Heart left ventricle (tissue), 16 donors: Measurements from ENCODE around the gene MRPL36. TPM values are rescaled to one million over a fixed set of nuclear protein-coding genes. Genes with fewer than 3 reads are reported as not detected.

Experiments
- ATAC-seq, 4 donors: fragments of 200-7000 bp; cut with Tn5 transposase; one replicate each; pipeline ENCODE4 v1.9.1; 2020 to 2022; ENCODE audit warnings: moderate library complexity in 4 of 4, mild to moderate bottlenecking in 3 of 4, moderate number of reproducible peaks in 1 of 4
- DNase-seq, 5 donors: peaks; one replicate each; pipeline ENCODE4 v3.0.0-alpha.2; 2020
- H3K27ac ChIP-seq, 12 donors: fragments of 200-600 bp; sonication (generic) in 4 of 12; one replicate each; pipeline versions ENCODE4 v1.5.0 to v1.8.0; 2016 to 2022; ENCODE audit warnings: mild to moderate bottlenecking in 2 of 12
- H3K27me3 ChIP-seq, 9 donors: fragments of 200-600 bp; sonication (generic) in 2 of 9; one replicate each; pipeline versions ENCODE4 v1.5.1 to v1.8.0; 2016 to 2022; ENCODE audit warnings: mild to moderate bottlenecking in 3 of 9
- H3K36me3 ChIP-seq, 9 donors: fragments of 200-600 bp; sonication (generic) in 2 of 9; one replicate each; pipeline versions ENCODE4 v1.5.0 to v1.8.0; 2018 to 2022; ENCODE audit warnings: mild to moderate bottlenecking in 2 of 9
- H3K4me1 ChIP-seq, 12 donors: fragments of 200-600 bp; sonication (generic) in 4 of 12; one replicate each; pipeline versions ENCODE4 v1.5.0 to v1.8.0; 2016 to 2022; ENCODE audit warnings: mild to moderate bottlenecking in 3 of 12
- H3K4me3 ChIP-seq, 12 donors: fragments of 200-600 bp; sonication (generic) in 4 of 12; one replicate each; pipeline versions ENCODE4 v1.5.0 to v1.8.0; 2017 to 2022; ENCODE audit warnings: mild to moderate bottlenecking in 9 of 12, moderate library complexity in 4 of 12
- H3K9me3 ChIP-seq, 12 donors: fragments of 200-600 bp; sonication (generic) in 4 of 12; one replicate each; pipeline versions ENCODE4 v1.5.0 to v1.8.0; 2016 to 2022; ENCODE audit warnings: mild to moderate bottlenecking in 1 of 12
- CTCF ChIP-seq, 12 donors: fragments of 200-600 bp; sonication (generic) in 4 of 12; IDR thresholded peaks; one replicate each; pipeline versions ENCODE4 v1.5.0 to v1.8.0; 2018 to 2022; ENCODE audit warnings: antibody characterized with exemption in 12 of 12, mild to moderate bottlenecking in 5 of 12
- POLR2A ChIP-seq, 2 donors: fragments of 450-650 bp; IDR thresholded peaks; one replicate each; pipeline ENCODE4 v1.6.1; 2017; ENCODE audit warnings: antibody characterized with exemption in 2 of 2, mild to moderate bottlenecking in 2 of 2, moderate library complexity in 2 of 2
- WGBS, 4 donors: extraction: QIAGEN DNeasy Blood & Tissue Kit in 2 of 4; methylation state at CpG; one replicate each; pipeline versions ENCODE4 v1.1.5 to v1.1.7; 2013 to 2018; 5-methylcytosine and 5-hydroxymethylcytosine counted together
- intact Hi-C, 10 donors: fragments of 100-400 bp; cut with DNase I; formaldehyde crosslinking; loops; one replicate each; pipeline versions ENCODE4 v1.11.1 to v1.14.2; 2022
- long read RNA-seq, 3 donors: library from polyadenylated mRNA; unstranded; transcript quantifications; one replicate each; pipeline ENCODE4 v2.0.0, GENCODE V29; 2020 to 2021
- polyA plus RNA-seq, 2 donors: library from polyadenylated mRNA; stranded (reverse); fragments of 200-250 nt; gene quantifications; one replicate each; pipeline ENCODE4 v1.2.3, GENCODE V29; 2013
- total RNA-seq, 9 donors: library from RNA; depleted of rRNA in 2 of 9; stranded (reverse); fragments of >200 nt in 2 of 9; fragmentation: NEBNext Ultra II Directional in 3 of 9; extraction: Animal tissue kit (Norgen Biotek cat#: 25700) in 3 of 9; gene quantifications; one replicate each; pipeline versions ENCODE4 v1.1.0 to v1.2.4, GENCODE V29; 2016 to 2023
- donor health status: ischemic (EF 13 %, LVEDD 7.1; RV severe dilation, severe dysfunction).
- donor health status: healthy with polysubstance abuse.
- donor health status: DM: no; HTN: yes; CAD: no.
- donor health status: DM: no; HTN: no; CAD: no.
- donor health status: ischemic (EF 25% LVEDD 6.9; RV normal size, moderate dysfunction).
- donor health status: ischemic (EF 25% LVEDD 5.7; RV mildly dilated, moderate dysfunction).
- donor health status: healthy.
- donor health status: DM: yes; HTN: yes; CAD: no.
- donor health status: ischemic (EF 35%, LVEDD 5.7; RV mildly dilated, moderate dysfunction).
- donor health status: nonischemic (EF 11% LVEDD 7.7; RV severe dilation, severe dysfunction).
- donor health status: DM: yes; HTN: yes; CAD: no.
- donor health status: PGD.
- donor health status: ischemic (EF 29% LVEDD 5.4; RV normal size, mild dysfunction).
- donor health status: nonischemic (EF 23%, LVEDD 6.1; RV moderate dilation, normal function).

MRPL36 gene
- 10 to 100 TPM; 45.6 to 77.6 (median 55.3) TPM for total RNA-seq
- 100 to 1,000 TPM in 1 of 2 donors, 10 to 100 TPM in 1; 88.8 to 107 TPM for polyA plus RNA-seq
- long read RNA-seq, donor 1, transcript MRPL36-202 (2 exons, 610 nt), result major isoform, 9 of 40 reads
- long read RNA-seq, donor 1, transcript MRPL36-204 (2 exons, 686 nt), result minor isoform, 7 of 40 reads
- long read RNA-seq, donor 1, partial matches to known transcripts, result 0 of 40 reads
- long read RNA-seq, donor 1, other reads (novel, unspliced or antisense), result 24 of 40 reads
- long read RNA-seq, donor 2, transcript MRPL36-202 (2 exons, 610 nt), result major isoform, 10 of 22 reads
- long read RNA-seq, donor 2, transcript MRPL36-204 (2 exons, 686 nt), result minor isoform, 8 of 22 reads
- long read RNA-seq, donor 2, partial matches to known transcripts, result 3 of 22 reads
- long read RNA-seq, donor 2, other reads (novel, unspliced or antisense), result 1 of 22 reads
- long read RNA-seq, donor 3, transcript MRPL36-202 (2 exons, 610 nt), result major isoform, 17 of 57 reads
- long read RNA-seq, donor 3, transcript MRPL36-204 (2 exons, 686 nt), result minor isoform, 5 of 57 reads
- long read RNA-seq, donor 3, partial matches to known transcripts, result 0 of 57 reads
- long read RNA-seq, donor 3, other reads (novel, unspliced or antisense), result 35 of 57 reads

- Histone ChIP-seq H3K36me3 (peaks cover 0 to 52% (median 45%) of the 10 kb centered on the region in 9 donors), H3K27me3 (no peaks in the 10 kb centered on the region), H3K9me3 (no peaks in the 10 kb centered on the region), H3K4me1 (peaks cover 0 to 65% (median 29%) of the 10 kb centered on the region in 12 donors), H3K27ac (peak within 1 kb of the TSS; percentile 81 to 96 (median 92)), H3K4me3 (peak within 1 kb of the TSS; percentile 61 to 100 (median 96))
- DNase-seq, result peak; percentile 93 to 98 (median 97)
- intact Hi-C loops, result loop anchor here in 7 of 10 donors (2.0 to 10.0 kb wide), 10 partner anchors 37 to 455 kb away; partner anchors contain the start of genes IRX4 (in 3 of the 7), CLPTM1L (in 1 of the 7) and LPCAT1 (in 1 of the 7)
- WGBS, 4 donors, result 4% methylated on average over 55 to 68 of the region's 68 CpGs
- TF ChIP-seq CTCF (IDR thresholded peaks at IDR 0.05) (no peak), POLR2A (IDR thresholded peaks at IDR 0.05) (peak; percentile 14 to 87)
- ATAC-seq, result peak; percentile 87 to 93 (median 90)
These were observed at the start of gene MRPL36 for GRCh38 chr5:1799602-1800471. Gene MRPL36 (minus strand): TSS chr5:1799837. CDS start chr5:1798935, 902 bp downstream.

- H3K4me3 ChIP-seq, result no peak overlapping the region
- H3K9me3 ChIP-seq, result no peaks in the 10 kb centered on the region
- H3K36me3 ChIP-seq, result no peaks in the 10 kb centered on the region
- no peak for ATAC-seq
- H3K27me3 ChIP-seq, result peaks cover 0 to 34% (median 6%) of the 10 kb centered on the region in 9 donors
- H3K4me1 ChIP-seq, result no peaks in the 10 kb centered on the region
- 72 to 83% (median 77%) methylated on average over 7 to 9 of the region's 9 CpGs for whole genome bisulfite sequencing, 4 donors
- no peak overlapping the region for H3K27ac ChIP-seq
- DNase-seq, result peak in 1 of 5 donors; percentile 17
- intact Hi-C loops, result no loop called here
- TF ChIP-seq POLR2A (IDR thresholded peaks at IDR 0.05), result no peak
- TF ChIP-seq CTCF (IDR thresholded peaks at IDR 0.05), result no peak
These were observed 48.0 kb upstream of the MRPL36 start for GRCh38 chr5:1847611-1848010.

GRCh38 chr5:1847056-1847455, 47.4 kb upstream of the MRPL36 start:
- TF ChIP-seq POLR2A (IDR thresholded peaks at IDR 0.05) (no peak), CTCF (IDR thresholded peaks at IDR 0.05) (no peak)
- Histone ChIP-seq H3K36me3 (no peaks in the 10 kb centered on the region), H3K27ac (no peak overlapping the region), H3K9me3 (no peaks in the 10 kb centered on the region), H3K4me1 (no peaks in the 10 kb centered on the region), H3K4me3 (no peak overlapping the region), H3K27me3 (peaks cover 0 to 32% (median 6%) of the 10 kb centered on the region in 9 donors)
- ATAC-seq (no peak), DNase-seq (peak in 1 of 5 donors; percentile 28)
- intact Hi-C loops, result no loop called here
- 75 to 80% (median 77%) methylated on average over 10 of the region's 10 CpGs for WGBS, 4 donors
